ENCODE data around the gene AKAP17A.

- TF ChIP-seq, protein P1, sequence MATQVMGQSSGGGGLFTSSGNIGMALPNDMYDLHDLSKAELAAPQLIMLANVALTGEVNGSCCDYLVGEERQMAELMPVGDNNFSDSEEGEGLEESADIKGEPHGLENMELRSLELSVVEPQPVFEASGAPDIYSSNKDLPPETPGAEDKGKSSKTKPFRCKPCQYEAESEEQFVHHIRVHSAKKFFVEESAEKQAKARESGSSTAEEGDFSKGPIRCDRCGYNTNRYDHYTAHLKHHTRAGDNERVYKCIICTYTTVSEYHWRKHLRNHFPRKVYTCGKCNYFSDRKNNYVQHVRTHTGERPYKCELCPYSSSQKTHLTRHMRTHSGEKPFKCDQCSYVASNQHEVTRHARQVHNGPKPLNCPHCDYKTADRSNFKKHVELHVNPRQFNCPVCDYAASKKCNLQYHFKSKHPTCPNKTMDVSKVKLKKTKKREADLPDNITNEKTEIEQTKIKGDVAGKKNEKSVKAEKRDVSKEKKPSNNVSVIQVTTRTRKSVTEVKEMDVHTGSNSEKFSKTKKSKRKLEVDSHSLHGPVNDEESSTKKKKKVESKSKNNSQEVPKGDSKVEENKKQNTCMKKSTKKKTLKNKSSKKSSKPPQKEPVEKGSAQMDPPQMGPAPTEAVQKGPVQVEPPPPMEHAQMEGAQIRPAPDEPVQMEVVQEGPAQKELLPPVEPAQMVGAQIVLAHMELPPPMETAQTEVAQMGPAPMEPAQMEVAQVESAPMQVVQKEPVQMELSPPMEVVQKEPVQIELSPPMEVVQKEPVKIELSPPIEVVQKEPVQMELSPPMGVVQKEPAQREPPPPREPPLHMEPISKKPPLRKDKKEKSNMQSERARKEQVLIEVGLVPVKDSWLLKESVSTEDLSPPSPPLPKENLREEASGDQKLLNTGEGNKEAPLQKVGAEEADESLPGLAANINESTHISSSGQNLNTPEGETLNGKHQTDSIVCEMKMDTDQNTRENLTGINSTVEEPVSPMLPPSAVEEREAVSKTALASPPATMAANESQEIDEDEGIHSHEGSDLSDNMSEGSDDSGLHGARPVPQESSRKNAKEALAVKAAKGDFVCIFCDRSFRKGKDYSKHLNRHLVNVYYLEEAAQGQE (IDR thresholded peaks at IDR 0.05; ENCODE audit: borderline replicate concordance), result no peak
- TF ChIP-seq, protein P1 (CRISPR knock-in tag; IDR thresholded peaks at IDR 0.05; ENCODE audit: low read depth), result no peak
- TF ChIP-seq POLR2AphosphoS5 (IDR thresholded peaks at IDR 0.05; ENCODE audit: control insufficient read depth, insufficient read depth, low read depth, low read length), result no peak
- TF ChIP-seq JUN (IDR thresholded peaks at IDR 0.05; ENCODE audit: borderline replicate concordance, low read depth, low read length), result no peak
- no peak for TF ChIP-seq JUN (CRISPR knock-in tag; IDR thresholded peaks at IDR 0.05; ENCODE audit: borderline replicate concordance)
- TF ChIP-seq ZNF696 (CRISPR knock-in tag; conservative IDR thresholded peaks at IDR 0.05), result no peak
- TF ChIP-seq, protein P2, sequence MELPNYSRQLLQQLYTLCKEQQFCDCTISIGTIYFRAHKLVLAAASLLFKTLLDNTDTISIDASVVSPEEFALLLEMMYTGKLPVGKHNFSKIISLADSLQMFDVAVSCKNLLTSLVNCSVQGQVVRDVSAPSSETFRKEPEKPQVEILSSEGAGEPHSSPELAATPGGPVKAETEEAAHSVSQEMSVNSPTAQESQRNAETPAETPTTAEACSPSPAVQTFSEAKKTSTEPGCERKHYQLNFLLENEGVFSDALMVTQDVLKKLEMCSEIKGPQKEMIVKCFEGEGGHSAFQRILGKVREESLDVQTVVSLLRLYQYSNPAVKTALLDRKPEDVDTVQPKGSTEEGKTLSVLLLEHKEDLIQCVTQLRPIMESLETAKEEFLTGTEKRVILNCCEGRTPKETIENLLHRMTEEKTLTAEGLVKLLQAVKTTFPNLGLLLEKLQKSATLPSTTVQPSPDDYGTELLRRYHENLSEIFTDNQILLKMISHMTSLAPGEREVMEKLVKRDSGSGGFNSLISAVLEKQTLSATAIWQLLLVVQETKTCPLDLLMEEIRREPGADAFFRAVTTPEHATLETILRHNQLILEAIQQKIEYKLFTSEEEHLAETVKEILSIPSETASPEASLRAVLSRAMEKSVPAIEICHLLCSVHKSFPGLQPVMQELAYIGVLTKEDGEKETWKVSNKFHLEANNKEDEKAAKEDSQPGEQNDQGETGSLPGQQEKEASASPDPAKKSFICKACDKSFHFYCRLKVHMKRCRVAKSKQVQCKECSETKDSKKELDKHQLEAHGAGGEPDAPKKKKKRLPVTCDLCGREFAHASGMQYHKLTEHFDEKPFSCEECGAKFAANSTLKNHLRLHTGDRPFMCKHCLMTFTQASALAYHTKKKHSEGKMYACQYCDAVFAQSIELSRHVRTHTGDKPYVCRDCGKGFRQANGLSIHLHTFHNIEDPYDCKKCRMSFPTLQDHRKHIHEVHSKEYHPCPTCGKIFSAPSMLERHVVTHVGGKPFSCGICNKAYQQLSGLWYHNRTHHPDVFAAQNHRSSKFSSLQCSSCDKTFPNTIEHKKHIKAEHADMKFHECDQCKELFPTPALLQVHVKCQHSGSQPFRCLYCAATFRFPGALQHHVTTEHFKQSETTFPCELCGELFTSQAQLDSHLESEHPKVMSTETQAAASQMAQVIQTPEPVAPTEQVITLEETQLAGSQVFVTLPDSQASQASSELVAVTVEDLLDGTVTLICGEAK (IDR thresholded peaks at IDR 0.05), result no peak
- TF ChIP-seq, protein P2 (CRISPR knock-in tag; IDR thresholded peaks at IDR 0.05), result no peak
- no peak for TF ChIP-seq RAD21 (CRISPR knock-in tag; conservative IDR thresholded peaks at IDR 0.05 in 1 of 2, IDR thresholded peaks at IDR 0.05 in 1 of 2)
- no peak for TF ChIP-seq EGR1 (conservative IDR thresholded peaks at IDR 0.05)
- TF ChIP-seq POLR2A (conservative IDR thresholded peaks at IDR 0.05), result no peak
- no peak for TF ChIP-seq ASH1L (IDR thresholded peaks at IDR 0.05; ENCODE audit: borderline replicate concordance, low read depth, partially characterized antibody)
Measured at GRCh38 chrX:1554469-1555210, 36.8 kb upstream of the AKAP17A start.
